NCI-H1092 (cell line): ENCODE results near the gene GBX1.

Experiments
- DNase-seq: peaks from one replicate; lab custom pipeline; 2025; lab: John Stamatoyannopoulos, UW

Gene GBX1

DNA sequence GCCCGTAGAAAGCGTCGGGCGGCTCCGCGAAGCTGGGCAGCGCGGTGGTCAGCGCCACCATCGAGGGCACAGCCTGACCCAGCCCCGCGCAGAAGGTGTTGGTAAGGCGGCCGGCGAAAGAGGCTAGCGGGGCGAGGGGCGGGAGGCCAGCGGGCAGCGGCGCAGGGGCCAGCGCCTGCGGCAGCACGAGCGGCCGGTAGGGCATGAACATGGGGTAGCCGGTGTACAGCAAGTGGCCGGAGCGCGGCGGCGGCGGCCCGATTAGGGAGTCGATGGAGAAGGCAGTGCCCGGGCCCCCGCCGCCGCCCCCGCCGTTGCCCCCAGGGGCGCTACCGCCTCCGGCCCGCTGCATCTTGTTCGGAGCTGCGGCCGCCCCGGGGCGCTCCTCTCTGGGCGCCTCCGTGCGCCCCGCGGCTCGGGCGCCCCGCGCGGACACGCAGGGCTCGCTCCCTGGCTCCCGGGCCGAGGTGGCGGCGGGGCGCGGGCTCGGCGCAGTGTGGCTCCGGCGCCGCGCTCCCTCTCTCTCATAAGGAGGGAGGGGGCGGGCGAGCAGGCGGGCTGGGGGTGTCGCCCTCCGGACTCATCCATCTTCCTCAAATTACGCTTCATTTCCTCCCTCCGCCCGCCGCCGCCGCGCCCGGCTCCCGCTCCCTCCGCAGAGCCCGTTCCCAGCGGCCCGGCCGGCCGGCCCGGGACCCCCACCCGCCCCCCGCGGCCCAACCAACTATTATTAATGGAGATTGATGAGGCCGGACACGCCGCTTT, at the start of gene GBX1:
TSS of gene GBX1 (minus strand) at position 498 of the 765 bp plus-strand sequence. CDS start at position 352, 146 bp downstream.
- DNase-seq = no peak

DNA sequence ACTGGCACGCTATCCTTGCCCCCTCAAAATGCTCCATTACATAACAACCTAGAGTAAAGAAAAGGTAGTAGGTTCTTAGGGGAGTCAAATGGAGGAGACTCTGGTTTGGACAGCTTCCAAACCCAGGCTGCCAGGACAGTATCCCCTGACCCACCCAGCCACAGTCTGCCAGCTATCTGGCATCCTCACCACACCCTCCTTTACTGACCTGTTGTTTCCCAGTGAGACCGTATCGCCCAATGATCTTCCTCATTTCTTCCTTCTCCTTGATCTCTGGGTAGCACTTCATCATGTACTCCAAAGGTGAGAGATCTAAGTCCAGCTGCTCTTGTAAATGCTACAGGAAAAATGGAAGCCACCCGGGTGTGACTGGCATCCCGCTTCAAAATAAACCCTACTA, 47.9 kb upstream of the GBX1 start:
- DNase-seq = no peak

DNA sequence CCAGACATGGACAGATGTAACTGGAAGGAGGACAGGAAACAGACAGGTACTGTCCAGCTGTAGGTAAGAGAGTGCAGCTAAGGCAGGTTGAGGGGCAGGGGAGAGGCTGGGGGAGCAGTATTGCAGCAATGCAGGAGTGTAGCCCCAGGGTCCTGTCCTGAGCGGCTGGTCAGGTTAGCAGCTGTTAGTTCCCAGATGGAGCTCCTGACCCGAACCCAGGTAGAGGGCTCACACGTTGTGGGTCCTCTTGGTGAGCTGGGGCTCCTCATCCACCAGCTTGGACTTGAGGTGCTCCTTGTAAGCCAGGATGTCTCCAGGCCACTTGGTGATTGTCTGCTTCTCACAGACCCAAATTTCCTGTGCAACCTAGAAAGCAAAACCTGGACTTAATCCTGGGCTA, 46.3 kb upstream of the GBX1 start:
- no peak for DNase-seq

DNA sequence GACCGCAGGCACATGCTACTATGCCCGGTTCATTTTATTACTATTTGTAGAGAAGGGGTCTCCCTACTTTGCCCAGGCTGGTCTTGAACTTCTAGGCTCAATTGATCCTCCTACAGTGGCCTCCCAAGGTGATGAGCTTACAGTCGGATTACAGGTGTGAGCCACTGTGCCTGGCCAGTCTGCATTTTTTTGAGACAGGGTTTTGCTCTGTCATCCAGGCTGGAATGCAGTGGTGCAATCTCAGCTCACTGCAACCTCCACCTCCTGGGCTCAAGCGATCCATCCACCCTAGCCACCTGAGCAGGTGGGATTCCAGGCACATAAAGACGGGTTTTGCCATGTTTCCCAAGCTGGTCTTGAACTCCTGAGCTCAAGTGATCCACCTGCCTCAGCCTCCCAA, 45.1 kb upstream of the GBX1 start:
- no peak for DNase-seq

DNA sequence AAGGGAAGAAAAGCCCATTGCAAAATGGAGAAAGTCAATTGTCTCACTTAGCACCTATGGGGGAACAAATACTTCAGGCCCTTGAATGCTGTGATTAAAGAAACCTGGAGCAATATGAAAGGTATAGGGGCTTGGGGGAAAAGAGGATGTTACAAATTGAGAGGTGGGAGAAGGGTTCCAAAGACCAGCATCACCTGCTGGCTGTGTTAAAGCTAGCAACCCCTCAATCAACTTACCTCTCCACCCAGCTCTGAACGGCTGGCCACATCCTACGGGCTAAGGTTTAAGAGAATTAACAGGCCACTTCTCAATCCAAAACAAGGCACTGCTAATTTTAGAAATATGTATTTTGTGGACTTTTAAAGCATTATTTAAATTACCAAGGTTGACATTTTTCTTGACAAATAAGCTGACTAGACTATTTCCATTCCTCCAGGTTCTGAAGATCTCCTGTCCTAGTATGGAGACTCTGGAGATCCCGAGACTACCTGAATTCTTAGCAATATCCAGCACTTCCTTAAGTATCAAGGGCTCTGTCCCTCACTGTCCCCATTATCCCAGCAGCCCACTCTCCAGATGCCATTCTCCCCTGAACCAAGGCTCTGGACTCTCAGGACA, 43.8 kb upstream of the GBX1 start:
- no peak for DNase-seq

DNA sequence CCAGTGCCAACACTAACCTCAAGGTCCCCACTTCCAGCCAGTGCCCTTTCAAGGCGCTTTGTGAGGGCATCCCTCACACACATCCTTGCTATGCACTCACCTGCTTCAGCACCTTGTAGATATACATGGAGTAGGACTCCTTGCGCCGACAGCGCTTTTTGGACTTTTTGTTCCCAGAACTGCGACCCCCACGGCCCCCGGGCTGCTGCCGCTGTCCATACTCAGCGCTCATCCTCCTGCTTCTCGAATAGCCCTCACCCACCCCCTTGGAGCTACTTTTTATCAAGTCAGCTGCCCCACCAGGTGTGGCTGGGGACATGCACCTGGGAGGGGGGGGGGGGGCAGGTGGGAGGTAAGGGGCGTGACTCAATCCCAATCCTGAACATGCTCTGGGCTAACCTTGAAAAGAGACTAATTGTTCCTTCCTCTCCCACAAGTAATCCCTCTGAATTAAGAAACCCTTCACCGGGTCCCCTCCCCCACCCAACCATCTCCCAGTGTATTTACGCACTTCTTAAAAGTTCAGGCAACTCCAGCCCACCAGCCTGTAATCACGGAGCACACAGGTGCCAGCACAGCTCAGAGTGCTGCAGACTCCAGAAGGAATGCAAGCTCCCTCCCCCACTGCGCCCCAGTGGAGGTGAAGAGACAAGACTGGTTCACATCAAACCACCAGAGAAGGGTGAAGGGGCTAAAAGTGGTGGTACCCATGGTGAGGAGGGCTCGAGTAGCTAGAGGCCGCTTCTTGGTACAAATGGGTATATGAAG, 42.8 kb upstream of the GBX1 start, which contains the start of gene H2BK1:
TSS of gene H2BK1 (minus strand) at position 402 of the 768 bp plus-strand sequence. CDS start at position 232, 170 bp downstream.
- no peak for DNase-seq

DNA sequence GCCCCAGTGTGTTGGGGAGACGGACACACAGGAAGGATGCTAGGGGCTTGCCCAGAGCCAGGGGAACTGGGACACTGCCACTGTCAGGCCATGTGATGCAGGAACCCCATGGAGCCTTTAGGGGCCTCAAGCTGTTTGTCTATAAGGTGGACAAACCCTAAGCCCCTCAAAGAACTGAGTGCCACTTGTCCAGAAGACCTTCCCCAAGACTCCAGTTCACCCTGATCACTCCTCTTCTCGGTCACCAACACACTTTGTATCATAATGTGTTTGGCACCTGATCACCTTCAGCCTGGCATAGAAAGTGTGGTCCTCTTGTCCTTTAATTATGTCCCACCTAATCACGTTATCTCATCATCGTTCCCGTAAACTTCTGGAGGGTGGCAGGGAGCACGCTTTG, 42.1 kb upstream of the GBX1 start:
- DNase-seq = no peak

DNA sequence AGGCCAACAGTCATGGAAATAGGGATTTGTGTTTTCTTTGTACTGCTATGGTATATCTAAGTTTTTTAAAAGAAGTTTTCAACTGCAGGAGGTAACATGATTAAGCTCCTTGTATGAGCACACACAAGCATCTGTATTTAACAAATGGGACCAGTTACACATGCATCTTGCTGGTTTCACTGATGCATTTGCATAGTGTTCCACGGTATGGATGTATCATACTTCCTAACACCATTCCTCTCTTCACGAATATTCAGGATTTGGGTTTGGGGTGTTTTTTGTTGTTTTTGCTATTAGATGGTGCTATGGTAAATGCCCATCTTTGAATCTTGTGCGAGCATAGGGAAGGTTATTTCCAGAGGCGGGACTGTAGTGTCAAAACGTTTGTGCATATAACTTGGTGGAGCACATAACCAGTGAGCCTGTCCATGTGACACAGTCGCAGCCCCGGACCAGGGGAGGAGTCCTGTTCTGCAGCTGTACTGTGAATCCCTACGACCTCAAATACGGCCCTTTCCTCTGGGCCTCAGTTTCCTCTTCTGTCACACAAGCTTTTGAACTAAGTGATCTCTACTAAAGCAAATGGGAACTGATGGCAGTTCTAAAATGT, 40.9 kb upstream of the GBX1 start:
- no peak for DNase-seq

DNA sequence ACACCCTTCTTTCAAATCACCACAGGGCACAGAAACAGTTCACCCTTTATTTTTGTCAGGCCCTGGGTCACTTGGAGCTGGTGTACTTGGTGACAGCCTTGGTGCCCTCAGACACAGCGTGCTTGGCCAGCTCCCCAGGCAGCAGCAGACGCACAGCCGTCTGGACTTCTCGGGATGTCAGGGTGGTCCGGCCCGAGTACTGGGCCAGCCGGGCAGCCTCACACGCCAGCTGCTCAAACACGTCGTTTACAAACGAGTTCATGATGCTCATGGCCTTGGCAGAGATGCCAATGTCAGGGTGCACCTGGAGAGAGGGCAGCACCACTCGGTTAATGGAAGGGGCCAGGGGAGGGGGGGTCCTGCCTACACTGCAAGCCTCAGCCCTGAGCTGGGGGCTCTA, 40.3 kb upstream of the GBX1 start:
- DNase-seq = peak; percentile 12

DNA sequence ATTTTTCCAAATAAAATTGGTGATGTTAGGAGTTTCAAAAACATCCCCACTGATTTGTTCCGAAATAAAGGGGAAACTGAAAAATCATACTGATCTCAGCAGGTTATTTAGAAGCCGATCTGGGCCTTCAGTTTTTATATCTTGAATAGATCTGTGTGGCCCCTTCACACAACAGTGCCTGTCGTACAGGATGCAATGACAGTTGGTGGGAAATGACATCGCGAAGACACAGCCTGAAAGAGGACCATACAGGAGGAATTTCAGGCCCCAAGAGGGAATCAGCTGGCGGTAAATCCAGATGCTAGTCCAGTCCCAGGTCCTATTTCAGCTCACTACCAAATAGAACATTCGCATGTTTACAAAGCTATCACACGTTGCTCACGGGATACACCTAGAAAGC, 39.8 kb upstream of the GBX1 start:
- DNase-seq = no peak

DNA sequence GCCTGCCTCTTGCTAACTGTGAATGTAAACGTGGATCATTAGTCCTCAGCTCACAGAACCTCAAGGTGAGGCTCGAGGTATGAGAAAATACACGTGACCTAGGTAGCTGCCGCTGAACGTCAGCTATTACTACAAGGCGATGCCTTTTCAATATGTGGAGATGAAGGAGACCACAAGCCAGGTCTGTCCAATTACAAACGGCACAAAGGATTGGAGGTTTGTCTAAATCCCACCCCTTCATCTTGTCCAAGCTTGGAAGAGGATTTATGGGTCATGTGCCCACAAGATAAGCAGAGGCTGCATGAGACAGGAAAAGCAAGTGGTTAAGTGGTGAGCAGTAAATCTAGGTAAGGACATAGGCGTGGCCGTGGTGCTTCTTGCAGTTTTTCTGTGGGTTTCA, 39.4 kb upstream of the GBX1 start:
- no peak for DNase-seq

DNA sequence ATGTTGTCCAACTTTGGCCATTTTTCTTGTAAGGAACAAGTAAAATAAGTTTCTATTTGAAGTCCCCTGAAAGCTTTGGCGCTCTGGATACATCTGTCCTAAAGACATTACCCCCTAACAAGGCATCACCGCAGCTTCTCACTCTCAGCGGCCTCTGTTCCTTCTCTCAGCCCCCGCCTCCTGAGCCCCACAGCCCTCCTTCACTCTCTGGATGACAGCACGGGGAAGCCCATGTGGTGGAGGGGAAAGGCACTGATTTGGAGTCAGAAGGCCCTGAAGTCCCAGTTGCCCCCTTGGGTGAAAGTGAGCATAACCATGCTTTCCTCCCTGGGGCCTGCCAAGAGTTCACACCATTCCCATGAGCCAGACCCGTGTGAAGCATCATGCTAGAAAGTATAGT, 38.2 kb upstream of the GBX1 start:
- DNase-seq = no peak

DNA sequence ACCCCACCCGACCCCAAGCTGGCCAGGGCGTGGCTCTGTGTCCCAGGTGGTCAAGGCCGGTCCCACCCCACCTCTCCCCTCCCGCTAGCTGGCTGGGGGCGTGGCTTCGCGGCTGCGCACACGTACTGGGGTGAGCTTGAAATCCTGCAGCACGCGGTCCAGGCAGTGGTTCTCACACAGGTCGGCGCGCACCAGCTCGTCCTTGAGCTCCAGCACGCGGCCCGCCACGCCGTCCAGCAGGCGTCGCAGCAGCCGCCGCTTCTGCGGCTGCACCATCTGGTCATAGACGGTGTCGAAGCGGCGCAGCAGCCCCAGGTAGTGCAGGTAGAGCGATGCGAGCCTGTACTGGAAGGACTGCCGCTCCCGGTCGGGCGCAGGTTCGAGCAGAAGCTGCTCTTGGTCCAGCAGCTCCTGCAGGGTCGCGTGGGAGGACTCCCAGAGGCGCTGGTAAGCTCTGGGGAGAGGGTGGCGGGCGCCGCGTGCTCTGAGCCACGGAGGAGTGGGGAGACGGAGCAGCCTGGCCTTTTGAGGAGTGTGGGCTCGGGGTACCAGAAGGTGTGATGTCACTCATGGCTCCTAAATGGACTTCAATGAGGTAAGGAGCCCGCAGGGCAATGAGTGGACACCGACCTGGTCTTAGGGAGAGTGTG, 37.0 kb upstream of the GBX1 start:
- DNase-seq = no peak

DNA sequence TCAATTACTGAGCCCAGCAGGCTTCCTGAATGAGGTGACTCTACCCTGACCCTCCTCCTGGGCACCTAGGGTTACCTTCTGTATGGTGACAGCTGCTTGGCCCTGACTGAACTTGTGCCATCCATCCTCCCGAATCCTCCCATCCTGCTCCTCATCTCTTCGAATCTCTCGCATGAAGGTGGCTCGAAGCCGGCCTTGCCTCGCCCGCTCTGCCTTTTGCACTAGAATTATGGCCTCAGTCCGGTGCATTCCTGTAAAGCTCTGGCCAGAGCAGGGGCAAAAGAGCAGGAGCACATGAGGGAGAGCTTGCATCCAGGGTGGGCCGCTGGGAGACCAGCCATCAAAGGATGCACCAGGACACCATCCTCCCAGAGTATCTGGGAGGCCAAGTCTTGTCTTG, 35.3 kb upstream of the GBX1 start:
- DNase-seq = no peak

DNA sequence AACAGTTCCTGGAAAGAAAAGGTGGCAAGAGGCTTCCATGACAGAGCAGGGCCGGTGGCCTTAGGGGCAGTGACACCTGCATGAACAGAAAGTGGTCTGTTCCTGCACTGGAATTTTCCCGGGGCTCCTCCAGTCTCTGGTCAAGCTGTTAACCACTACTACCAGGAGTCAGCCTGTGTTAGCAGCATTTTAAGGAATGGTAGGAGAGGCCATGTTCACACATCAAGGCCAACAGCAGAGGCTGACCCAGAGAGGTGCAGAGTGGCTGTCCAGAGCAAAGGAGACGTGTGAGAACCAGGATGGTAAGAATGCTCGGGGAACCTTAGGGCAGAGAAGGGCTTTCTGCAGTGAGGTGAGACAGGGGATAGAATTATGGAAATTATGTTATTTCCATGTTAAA, 34.3 kb upstream of the GBX1 start:
- DNase-seq = no peak

DNA sequence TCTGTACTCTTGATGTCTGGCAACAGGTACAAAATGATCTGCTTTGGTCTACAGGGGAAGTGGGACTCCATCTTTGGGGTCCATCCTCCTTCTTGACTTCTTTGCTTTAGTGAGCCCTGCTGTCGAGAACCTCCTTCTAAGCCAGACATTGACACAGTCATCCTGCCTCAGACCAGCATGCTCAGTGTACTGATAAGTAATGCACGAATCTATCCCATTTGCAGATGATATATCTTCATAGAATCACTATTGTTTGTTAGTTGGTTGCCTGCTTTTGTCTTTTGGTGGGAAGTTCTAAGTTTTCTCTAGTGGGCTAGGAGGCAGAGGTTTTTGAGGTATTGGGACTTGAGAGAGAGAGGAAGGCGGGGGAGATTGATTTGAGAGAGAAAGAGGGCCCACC, 33.9 kb upstream of the GBX1 start:
- DNase-seq = no peak

DNA sequence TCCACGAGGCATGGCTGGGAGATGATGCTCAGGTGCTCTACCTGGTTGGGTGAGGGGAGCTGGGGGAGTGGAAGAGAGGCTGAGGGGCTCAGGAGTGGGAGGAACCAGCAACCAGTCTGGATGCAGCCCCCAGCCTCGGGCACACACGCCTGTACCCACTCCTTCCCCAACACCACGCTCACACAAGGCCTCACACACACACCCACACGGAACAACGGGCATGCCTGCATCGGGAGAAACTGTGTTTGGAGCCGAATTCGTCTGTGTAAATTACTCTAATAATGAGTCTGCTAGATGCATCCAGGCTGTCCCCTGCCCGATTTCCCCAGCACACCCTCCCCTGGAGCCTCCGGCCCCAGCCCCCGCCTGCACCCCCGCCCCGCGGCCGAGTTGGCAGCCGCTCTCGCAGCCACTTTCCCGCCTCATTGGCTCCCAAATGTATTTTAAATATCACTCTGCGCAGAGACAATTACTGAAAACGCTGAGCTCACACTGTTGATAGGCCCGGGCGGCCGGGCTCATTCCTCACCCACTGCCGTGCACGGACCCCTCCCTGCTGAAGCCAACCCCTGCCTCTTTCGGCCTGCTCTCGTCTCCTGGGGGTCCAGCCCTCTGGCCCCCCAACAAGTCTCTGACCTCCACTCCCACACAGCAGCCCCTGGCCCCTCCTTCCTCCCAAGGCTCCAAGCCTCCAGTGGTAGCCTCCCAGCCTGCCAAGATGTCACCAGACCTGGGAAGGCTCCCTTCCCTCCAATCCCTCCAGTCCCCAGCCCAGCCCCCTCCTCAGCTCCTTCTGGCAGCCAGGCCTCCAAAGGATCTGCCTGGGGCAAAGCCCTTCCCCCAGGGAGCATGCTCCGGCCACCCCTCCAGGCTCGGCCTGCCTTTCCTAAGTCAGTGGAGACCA, 31.7 kb upstream of the GBX1 start:
- DNase-seq = peak; percentile 48

DNA sequence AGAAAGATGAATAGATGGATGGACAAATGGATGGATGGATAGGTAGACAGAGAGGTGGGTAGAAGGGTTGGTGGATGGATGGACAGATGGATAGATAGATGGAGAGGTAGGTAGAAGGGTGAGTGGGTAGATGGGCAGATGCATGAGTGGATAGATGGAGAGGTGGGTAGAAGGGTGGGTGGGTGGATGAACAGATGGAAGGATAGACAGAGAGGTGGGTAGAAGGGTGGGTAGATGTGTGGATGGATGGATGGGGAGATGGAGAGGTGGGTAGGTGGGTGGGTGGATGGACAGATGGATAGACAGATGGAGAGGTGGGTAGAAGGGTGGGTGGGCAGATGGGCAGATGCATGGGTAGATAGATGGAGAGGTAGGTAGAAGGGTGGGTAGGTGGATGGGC, 30.4 kb upstream of the GBX1 start:
- DNase-seq = no peak

DNA sequence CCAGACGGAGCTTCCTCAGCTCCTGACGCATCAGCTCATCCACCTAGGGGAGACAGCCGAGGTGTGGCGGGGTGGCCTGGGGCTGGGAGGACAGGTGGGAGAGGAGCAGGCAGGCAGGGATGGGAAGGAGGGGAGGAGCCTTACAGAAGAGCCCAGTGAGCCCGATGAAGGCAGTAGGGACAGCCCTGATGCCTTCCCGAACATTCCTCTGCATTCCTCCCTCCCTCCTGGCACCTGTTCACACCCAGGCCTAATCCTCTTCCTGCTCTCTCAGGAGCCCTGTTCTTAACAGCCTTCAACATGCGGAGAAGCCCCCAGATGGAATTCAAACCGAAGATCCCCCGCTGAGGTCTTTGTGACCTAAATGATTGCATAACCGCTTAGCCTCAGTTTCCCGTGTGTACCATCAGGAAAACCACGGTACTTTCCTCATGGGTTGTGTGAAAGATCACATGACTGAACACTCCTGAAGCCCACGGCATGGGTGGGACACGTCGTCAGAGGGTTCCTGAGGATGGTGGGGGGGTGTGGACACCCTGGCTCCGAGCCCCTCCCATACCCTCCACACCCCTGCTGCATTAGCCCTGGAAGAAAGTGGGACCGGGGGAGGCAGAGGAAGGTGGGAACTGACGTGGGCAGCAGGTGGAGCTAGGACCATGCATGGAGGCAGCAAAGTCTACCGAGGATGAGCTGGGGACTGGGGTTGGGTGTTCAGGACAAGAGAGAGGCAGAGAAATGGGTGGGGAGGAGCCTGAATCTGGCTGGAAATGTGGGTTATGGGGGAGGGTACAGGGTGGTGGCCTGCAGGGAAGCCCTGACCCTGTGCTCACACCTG, 28.3 kb upstream of the GBX1 start:
- no peak for DNase-seq

DNA sequence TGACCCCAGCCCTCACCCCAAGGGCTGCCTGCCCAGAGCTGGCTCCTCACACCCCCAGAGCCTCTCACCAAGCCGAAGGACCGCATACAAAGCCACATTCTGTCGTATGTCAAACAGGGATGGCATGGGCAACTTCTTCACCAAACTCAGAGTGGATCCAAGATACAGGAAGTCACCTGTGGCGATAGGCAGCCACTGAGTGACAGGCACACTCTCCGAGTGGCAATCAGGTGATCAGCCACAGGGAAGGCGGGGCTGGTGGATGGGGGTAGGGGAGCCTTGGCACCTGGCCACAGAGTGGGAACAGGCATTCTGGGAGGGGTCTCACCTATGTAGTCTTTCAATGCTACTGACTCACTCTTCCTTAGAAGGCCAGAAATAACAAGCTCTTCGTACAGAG, 26.7 kb upstream of the GBX1 start:
- DNase-seq = no peak
